Fibroblast of gingiva (primary cell): Measurements from ENCODE around the gene ADAMTSL1.
A peak's percentile ranks its signal among the peaks of the same experiment; 100 is the strongest.

Experiments
- DNase-seq: peaks from one replicate; pipeline ENCODE4 v3.0.0-alpha.2; 2011; ENCODE audit warnings: low read depth

The ADAMTSL1 gene

GRCh38 chr9:18605766-18606180 lies 131.8 kb downstream of the ADAMTSL1 start:
- peak; percentile 64 for DNase-seq

- DNase-seq: peak; percentile 24
Observed at GRCh38 chr9:18606281-18606680, 132.3 kb downstream of the ADAMTSL1 start.

GRCh38 chr9:18606846-18607245 lies 132.9 kb downstream of the ADAMTSL1 start:
- DNase-seq: no peak

GRCh38 chr9:18608371-18608770 lies 134.4 kb downstream of the ADAMTSL1 start:
- DNase-seq: no peak

- no peak for DNase-seq
Observed at GRCh38 chr9:18610956-18611355, 137.0 kb downstream of the ADAMTSL1 start.

DNA sequence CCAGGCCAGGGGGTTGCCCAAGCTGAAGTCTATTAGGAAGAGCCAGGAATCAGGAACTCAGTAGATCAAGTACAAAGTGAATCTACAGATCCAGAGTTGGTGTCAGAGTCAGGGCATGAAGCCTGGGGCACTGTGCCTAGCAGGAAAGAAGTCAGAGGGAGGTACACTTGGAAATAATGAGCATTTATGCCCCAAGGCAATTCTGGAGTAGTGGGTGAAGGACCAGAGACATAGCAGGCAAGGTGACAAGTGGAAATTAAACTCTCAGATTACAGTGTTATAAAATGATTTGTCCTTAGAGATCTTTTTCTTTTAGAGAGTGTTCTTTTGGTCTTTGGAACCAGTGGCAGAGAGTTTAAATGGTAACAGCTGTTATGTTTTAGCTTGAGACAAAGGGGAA lies 138.0 kb downstream of the ADAMTSL1 start:
- DNase-seq: peak; percentile 83

DNA sequence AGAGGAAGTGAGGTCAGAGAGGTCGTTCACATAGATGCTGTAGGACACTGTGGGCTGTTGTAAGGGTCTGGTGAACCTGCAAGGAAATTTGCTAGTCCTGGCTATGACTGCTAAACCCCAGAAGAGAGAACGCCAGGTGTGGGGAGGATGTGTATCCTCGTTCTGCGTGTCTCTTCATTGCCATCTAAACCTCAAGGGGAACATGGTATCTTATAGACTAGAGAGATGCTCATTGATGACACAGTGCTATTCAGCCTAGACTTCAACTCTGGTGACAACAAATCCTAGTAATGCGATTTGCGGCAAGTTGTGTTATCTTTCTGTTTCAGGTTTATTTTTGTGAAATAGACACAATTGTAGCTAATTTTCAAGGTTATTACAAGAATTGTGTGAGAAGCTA lies 140.2 kb downstream of the ADAMTSL1 start:
- DNase-seq: no peak

GRCh38 chr9:18614651-18615050 lies 140.7 kb downstream of the ADAMTSL1 start:
- no peak for DNase-seq

- no peak for DNase-seq
Observed at GRCh38 chr9:18616976-18617375, 143.0 kb downstream of the ADAMTSL1 start.

DNA sequence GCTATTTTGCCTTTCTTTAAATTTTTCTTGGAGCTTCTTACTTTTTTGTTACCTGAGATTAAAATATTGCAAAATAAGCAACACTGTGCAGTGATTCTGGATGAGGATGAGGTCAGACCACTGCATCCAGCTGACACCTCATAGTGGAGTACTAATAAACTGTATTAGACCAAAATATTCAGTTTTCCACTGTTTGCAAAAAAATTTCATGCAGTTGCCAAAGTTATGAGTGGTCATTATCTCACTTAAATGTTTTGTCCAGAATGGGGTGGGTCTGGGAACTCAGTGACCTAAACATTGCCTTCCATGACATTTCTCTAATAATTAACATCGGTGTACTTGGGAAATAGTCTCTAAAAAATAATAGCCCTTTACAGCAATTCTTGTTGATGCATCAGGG lies 143.8 kb downstream of the ADAMTSL1 start:
- DNase-seq: no peak

DNA sequence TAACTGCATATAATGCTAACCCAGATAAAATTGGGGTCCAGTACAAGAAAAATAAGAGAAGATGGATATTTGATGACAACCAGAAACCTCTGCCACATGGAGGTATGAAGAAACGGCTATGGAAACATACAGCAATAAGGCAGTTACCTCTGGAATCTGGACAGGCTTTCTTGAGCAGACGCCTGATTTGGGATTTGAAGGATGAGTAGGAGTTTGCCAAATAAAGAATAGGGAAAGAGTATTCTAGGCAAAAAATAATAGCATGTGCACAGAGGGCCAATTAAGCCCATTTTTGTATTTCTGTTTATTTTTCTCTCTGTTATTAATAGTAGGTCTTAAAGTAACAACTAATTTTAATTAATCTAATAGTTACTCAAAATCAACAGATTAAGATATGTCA lies 144.9 kb downstream of the ADAMTSL1 start:
- no peak for DNase-seq

DNA sequence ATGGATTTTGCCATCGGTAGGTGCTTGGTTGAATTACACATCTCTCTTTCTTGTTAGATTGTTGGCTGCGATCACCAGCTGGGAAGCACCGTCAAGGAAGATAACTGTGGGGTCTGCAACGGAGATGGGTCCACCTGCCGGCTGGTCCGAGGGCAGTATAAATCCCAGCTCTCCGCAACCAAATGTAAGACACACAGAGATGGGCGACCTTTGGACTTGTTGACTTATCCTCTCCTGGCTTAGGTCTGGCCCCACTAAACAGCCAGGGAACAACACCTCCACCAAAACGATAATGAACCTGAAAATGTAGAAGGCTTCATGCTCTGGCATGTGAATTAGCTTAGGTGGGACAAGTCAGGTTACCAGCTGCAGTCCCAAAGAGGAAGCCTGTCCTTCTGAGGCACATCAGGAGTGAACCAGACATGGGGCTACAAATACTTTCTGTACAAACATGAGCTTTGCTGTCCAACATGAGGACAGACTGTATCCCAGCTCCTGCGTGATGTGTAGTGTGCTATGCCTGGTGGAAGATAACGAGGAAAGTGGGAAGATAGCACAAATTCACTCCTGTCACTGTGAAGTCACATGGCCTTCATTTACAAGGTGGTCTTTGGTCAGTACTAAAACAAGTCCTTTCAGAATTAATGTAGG lies 148.4 kb downstream of the ADAMTSL1 start:
- no peak for DNase-seq

DNA sequence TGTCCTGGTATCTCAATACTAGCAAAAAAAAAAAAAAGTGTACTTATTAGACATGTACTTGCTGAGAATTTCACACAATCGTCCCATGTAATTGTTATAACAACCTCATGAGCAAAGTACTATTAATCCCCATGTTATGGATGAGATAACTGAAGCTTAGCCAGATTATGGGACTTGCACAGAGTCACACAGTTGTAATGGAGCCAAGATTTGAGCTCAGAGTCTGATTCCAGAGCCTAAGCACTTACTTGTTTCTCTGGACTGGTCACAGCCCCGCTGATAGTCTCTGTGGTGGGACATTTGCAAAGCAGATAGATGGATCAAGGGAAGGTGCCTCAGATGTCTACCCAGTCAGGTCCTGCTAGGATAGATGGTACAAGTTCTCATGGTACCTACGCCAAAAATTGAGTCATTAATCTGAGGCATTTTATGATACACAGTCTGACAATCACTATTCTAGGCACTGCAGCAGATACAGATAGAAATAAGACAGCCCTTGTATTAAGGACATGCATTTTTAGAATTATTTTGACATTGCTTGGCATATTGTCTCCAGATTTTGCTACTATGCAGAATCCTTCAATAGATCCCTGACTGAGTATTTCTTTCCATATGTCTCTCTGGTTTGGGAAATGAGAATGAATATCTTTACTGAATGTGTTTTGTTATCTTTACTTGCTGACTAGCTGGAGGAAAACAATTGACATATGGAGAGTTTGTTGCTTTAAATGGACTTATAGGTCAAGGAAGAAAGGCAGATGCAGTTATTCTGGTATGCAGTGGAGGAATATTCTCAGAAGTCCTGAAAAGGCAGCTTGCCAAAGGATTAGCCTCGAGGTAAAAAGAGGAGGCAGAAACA lies 149.5 kb downstream of the ADAMTSL1 start:
- no peak for DNase-seq

DNA sequence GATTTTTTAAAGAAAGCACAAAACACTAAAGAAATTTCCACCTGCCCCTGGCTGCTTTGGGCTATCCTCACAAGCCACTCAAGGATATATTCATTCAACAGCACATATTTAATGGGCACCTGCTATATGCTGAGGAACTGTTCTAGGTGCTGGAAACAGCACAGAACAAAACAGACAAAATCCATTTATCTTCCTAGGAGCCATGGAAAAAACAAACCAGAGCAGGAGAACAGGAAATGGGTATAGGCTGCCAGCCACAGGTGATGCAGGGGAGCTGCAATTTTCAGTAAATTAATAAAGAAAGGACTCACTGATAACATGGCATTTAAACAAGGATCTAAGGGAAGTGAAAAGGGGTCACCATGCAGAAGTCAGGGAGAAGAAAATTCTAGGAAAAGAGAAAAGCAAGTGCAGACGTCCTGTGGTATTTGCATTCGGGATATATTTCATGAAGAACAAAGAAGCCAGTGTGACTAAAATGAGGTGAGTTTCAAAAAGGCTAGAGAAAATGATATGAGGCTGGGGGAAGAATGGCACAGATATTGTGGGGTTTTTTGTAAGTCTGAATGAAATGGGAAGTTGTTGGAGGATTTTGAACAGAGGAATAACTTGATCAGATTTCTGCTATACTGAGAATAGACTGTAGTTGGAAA lies 152.2 kb downstream of the ADAMTSL1 start:
- DNase-seq: no peak

DNA sequence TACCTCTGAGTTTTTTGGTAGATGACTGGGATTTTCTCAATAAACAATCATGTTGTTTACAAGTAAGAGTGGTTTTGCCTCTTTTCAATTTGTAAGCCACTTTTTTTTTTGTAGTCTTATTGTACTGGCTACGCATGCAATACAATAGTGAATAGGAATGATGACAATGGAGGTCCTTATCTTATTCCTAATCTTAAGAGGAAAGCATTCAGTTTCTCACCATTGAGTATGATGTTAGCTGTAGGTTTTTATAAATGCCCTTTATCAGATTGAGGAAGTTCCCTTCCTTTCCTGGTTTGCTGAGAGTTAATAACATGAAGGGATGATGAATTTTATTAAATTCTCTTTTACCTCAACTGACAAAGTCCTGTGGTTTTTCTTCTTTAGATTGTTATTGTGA lies 155.2 kb downstream of the ADAMTSL1 start:
- no peak for DNase-seq

DNA sequence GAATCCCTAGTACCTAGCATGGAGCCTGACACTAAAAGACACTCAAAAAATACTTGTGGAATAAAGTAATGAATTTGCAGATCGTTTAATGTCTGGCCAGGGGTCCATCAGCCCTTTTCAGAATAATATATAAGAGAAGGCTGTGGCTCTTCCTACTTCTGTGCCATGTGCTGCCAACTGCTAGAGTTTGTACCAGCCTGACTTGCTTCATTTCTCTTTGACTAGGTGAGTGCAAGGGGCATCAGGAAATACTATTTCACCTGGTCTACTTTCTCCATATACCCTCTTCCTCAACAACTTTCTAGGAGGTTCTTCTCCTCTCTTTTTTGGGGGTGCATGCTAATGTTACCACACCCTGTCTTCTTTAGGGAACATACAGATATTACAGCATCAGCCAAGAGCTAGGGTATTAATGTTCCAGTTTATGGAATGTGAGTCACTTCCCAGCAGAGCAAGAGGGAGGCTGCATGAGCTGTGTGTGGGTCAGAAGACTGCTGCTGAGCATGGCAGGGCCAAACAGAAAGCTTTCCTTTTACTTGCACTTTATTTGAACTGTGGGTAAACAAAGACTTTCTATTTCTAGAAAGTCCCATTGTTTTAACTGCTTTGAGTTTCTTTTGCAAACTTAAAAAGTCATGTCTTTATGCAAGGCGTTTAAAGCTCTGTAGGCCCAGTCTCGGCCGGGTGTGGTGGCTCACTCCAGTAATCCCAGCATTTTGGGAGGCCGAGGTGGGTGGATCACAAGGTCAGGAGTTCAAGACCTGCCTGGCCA lies 158.9 kb downstream of the ADAMTSL1 start:
- peak; percentile 79 for DNase-seq

DNA sequence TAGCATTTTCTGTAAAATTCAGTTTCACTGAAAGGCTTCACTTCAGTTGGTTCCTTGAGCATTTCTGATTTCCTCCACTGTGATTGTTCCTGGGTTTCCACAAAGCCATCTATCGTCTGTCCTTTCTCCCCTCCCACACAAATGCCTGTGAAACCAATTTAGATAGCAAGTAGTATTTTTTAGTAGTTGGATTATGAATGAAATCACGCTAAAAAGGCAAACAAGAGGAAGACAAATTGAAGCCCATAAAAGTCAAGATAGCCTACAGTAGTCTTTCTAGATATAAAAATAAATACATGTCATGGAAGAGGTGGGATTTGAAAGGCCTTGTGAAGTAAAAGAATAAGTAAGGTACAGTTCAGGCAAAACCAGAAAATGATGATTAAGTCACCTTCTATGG lies 162.8 kb downstream of the ADAMTSL1 start:
- no peak for DNase-seq

DNA sequence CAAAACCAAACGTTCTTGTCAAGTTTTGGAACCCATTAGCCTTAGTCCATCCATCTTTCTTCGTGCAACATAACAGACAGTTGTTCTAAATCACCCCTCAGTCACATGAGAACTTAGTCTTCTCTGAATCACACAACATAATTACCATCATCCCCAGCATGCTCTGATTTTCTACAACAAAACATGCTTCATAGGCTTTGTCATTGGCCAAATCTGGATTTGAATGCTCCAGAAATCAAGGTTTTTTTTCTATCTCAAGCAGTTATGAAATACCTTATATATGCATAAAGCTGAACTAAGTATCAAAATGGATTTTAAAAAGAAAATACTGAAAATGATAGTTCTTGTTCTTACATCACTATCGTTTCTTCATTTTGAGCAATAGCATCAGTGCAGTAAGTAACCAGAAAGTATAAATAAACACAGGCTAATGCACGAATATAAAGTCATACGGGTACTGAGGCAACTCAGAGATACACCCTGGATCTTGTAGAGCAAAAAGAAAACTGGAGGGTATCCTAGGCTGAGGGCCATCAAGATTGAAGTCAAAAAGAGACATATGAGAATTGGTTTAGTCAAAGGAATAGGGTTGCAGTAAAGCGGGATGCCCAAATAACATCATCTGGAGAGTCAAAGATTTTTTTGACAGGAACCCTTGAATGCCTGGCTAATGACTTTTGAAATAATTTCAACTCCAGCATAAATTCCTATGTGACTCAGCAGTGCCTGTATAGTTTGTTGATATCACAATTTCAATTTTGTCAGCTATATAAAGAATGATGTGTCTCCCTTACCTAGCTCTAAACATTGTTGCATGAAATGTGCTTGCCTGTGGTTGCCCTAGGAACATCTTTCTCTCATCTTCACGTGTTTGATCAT lies 164.7 kb downstream of the ADAMTSL1 start:
- DNase-seq: peak; percentile 72

DNA sequence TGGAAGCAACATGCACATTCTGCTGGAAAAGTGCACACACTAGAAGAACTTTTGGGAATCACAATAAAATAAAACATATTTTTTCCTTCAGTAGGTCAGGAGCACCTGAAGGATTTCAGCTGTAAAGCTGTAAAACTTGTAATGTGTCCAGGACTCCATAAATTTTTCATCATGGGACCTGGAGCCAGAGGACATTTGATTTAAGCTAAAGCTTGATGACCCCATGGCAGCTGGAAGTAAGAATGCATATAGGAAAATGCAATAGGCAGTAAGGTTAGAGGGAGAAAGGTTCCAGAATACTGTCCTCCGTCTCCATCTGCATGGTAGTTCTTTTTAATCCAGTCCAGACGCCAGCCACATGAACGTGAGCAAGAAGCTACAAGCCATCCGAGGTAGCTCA lies 166.0 kb downstream of the ADAMTSL1 start:
- DNase-seq: no peak

DNA sequence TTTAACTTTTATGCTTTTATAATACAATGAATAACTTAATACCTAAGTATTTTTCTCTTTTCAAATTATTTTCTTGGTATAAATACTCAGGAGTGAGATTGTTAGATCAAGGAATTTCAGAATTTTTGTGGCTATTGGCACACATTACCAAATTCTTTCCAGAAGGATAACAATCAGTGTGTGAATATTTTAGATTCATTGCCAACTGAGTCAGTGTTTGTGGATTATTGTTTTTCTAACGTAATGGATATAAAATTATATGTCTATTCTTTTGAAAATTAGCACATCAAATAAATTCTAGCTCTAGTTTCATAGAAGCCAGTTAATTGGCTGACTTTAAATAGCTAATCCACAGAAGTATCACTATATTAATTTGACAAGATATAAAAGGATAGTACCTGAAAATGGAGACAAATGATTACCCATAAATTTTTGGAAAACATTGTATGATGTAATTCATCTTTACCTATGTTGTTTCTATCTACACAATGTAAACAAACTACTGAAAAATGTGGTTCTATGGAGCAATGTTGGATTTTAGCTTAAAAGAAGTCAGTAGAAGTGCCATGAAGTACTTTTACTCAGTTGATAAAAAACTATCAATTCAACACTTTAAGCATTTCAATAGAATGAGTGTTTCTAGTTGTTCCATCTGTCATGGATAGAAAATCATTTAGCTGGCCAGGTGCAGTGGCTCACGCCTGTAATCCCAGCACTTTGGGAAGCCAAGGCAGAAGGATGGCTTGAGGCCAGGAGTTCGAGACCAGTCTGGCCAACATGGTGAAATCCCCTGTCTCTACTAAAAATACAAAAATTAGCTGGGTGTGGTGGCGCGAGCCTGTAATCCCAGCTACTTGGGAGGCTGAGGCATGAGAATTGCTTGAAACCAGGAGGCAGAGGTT lies 185.1 kb downstream of the ADAMTSL1 start:
- peak; percentile 56 for DNase-seq
